Astrocyte (in vitro differentiated cells and primary cell): ENCODE data around the gene WDR1. TPM values are rescaled to one million over a fixed set of nuclear protein-coding genes. Genes with fewer than 3 reads are reported as not detected.
A peak's percentile ranks its signal among the peaks of the same experiment; 100 is the strongest.

Experiments used
- DNase-seq: peaks from one replicate; pipeline ENCODE4 v3.0.0-alpha.2; 2010; ENCODE audit warnings: low read depth
- FAIRE-seq: peaks from 2 replicates; lab custom pipeline; 2011; peaks lifted over from hg19 to GRCh38; lab: Jason Lieb, UNC
- H2AFZ ChIP-seq: 2 replicates; pipeline ENCODE4 v1.6.0; 2012; ENCODE audit warnings: low read depth, low read length, inconsistent platforms
- H3K27ac ChIP-seq: 2 replicates; pipeline ENCODE4 v1.5.1; 2011; ENCODE audit warnings: low read depth, low read length, inconsistent platforms
- H3K27me3 ChIP-seq: 2 replicates; pipeline ENCODE4 v1.6.0; 2011; ENCODE audit warnings: low read length, inconsistent platforms; ENCODE audit not compliant: insufficient read depth
- H3K36me3 ChIP-seq: 2 replicates; pipeline ENCODE4 v1.5.1; 2011; ENCODE audit warnings: low read length, inconsistent platforms; ENCODE audit not compliant: insufficient read depth
- H3K4me1 ChIP-seq: 2 replicates; pipeline ENCODE4 v1.5.1; 2011; ENCODE audit warnings: low read length, inconsistent platforms; ENCODE audit not compliant: insufficient read depth
- H3K4me2 ChIP-seq: 2 replicates; pipeline ENCODE4 v1.6.0; 2012; ENCODE audit warnings: low read length, inconsistent platforms
- H3K4me3 ChIP-seq: 2 replicates; pipeline ENCODE4 v1.5.1; 2011; ENCODE audit warnings: low read depth, mild to moderate bottlenecking, low read length, inconsistent platforms; ENCODE audit not compliant: insufficient read depth
- H3K79me2 ChIP-seq: 2 replicates; pipeline ENCODE4 v1.6.0; 2012; ENCODE audit warnings: mild to moderate bottlenecking, low read length, inconsistent platforms; ENCODE audit not compliant: insufficient read depth
- H3K9ac ChIP-seq: 2 replicates; pipeline ENCODE4 v1.6.0; 2012; ENCODE audit warnings: mild to moderate bottlenecking, low read length, inconsistent platforms
- H3K9me3 ChIP-seq: 2 replicates; pipeline ENCODE4 v1.5.1; 2012; ENCODE audit warnings: low read depth, mild to moderate bottlenecking, low read length, inconsistent platforms; ENCODE audit not compliant: insufficient read depth
- H4K20me1 ChIP-seq: 2 replicates; pipeline ENCODE4 v1.6.0; 2012; ENCODE audit warnings: low read length, inconsistent platforms; ENCODE audit not compliant: insufficient read depth
- H3K27ac Mint-ChIP-seq: one replicate; pipeline ENCODE4 v1.8.0; 2021; ENCODE audit warnings: mild to moderate bottlenecking, mixed read lengths; ENCODE audit not compliant: unreplicated experiment
- H3K27me3 Mint-ChIP-seq: one replicate; pipeline ENCODE4 v1.8.0; 2021; ENCODE audit warnings: low read depth, mixed read lengths; ENCODE audit not compliant: unreplicated experiment
- H3K36me3 Mint-ChIP-seq: one replicate; pipeline ENCODE4 v1.8.0; 2021; ENCODE audit warnings: low read depth, mixed read lengths; ENCODE audit not compliant: unreplicated experiment
- H3K4me1 Mint-ChIP-seq: one replicate; pipeline ENCODE4 v1.8.0; 2021; ENCODE audit warnings: low read depth, mixed read lengths; ENCODE audit not compliant: unreplicated experiment
- H3K4me3 Mint-ChIP-seq: one replicate; pipeline ENCODE4 v1.8.0; 2021; ENCODE audit warnings: mild to moderate bottlenecking, moderate library complexity, mixed read lengths; ENCODE audit not compliant: unreplicated experiment
- H3K9me3 Mint-ChIP-seq: one replicate; pipeline ENCODE4 v1.8.0; 2021; ENCODE audit warnings: mild to moderate bottlenecking, mixed read lengths; ENCODE audit not compliant: unreplicated experiment
- CTCF ChIP-seq: IDR thresholded peaks from 2 replicates; pipeline ENCODE4 v1.5.1; 2011; ENCODE audit warnings: low read depth, mild to moderate bottlenecking, inconsistent platforms, low read length, moderate library complexity; ENCODE audit not compliant: insufficient read depth
- EZH2 ChIP-seq: IDR thresholded peaks from 2 replicates; pipeline ENCODE4 v1.6.1; 2012; ENCODE audit warnings: mild to moderate bottlenecking, low read length, inconsistent platforms; ENCODE audit not compliant: insufficient read depth
- total RNA-seq: library from RNA; stranded (reverse); gene quantifications from 2 replicates; pipeline ENCODE4 v1.2.1, GENCODE V29; 2021

WDR1 gene
- total RNA-seq, 1 donor from 2014 or later = 620 TPM

- H3K4me1 Mint-ChIP-seq = peaks cover 33% of the 10 kb centered on the region
Observed at GRCh38 chr4:10122236-10122932, 5.8 kb upstream of the WDR1 start.

GRCh38 chr4:10121568-10122208, 5.1 kb upstream of the WDR1 start:
- H3K4me3 ChIP-seq = no peak overlapping the region
- peaks cover 35% of the 10 kb centered on the region for H3K4me1 Mint-ChIP-seq
- TF ChIP-seq EZH2 (no peak), CTCF (no peak)
- no peaks in the 10 kb centered on the region for H3K27me3 ChIP-seq
- DNase-seq (no peak), FAIRE-seq (no peak)
- no peak overlapping the region for H3K4me3 Mint-ChIP-seq
- no peaks in the 10 kb centered on the region for H3K36me3 ChIP-seq
- no peak overlapping the region for H3K27ac ChIP-seq
- H2AFZ ChIP-seq = no peak overlapping the region
- H3K36me3 Mint-ChIP-seq = no peaks in the 10 kb centered on the region
- no peaks in the 10 kb centered on the region for H3K79me2 ChIP-seq
- H3K27ac Mint-ChIP-seq = no peak overlapping the region
- no peaks in the 10 kb centered on the region for H3K27me3 Mint-ChIP-seq
- no peaks in the 10 kb centered on the region for H3K9me3 ChIP-seq
- H4K20me1 ChIP-seq = no peaks in the 10 kb centered on the region
- no peak overlapping the region for H3K4me2 ChIP-seq
- H3K4me1 ChIP-seq = peaks cover 17% of the 10 kb centered on the region
- no peaks in the 10 kb centered on the region for H3K9me3 Mint-ChIP-seq
- H3K9ac ChIP-seq = no peak overlapping the region

More at GRCh38 chr4:10122236-10122932, 5.8 kb upstream of the WDR1 start:
- peaks cover 14% of the 10 kb centered on the region for H3K4me1 ChIP-seq
- H3K27ac Mint-ChIP-seq = peak overlapping the region; percentile 58
- FAIRE-seq (no peak), DNase-seq (no peak)
- H2AFZ ChIP-seq = no peak overlapping the region
- no peak overlapping the region for H3K4me3 ChIP-seq
- H3K79me2 ChIP-seq = no peaks in the 10 kb centered on the region
- H4K20me1 ChIP-seq = no peaks in the 10 kb centered on the region
- no peak overlapping the region for H3K4me2 ChIP-seq
- no peaks in the 10 kb centered on the region for H3K9me3 ChIP-seq
- TF ChIP-seq EZH2 = no peak
- no peak for TF ChIP-seq CTCF
- no peaks in the 10 kb centered on the region for H3K27me3 ChIP-seq
- peaks cover 5% of the 10 kb centered on the region for H3K27me3 Mint-ChIP-seq
- H3K36me3 ChIP-seq = no peaks in the 10 kb centered on the region
- H3K36me3 Mint-ChIP-seq = no peaks in the 10 kb centered on the region
- H3K27ac ChIP-seq = no peak overlapping the region
- no peak overlapping the region for H3K4me3 Mint-ChIP-seq
- H3K9me3 Mint-ChIP-seq = no peaks in the 10 kb centered on the region
- no peak overlapping the region for H3K9ac ChIP-seq
